GM21515 (cell line): ENCODE data around the gene EFS.
"Not testable (repeated sequence)": the region's sequence is repeated elsewhere in the genome, so short reads cannot be mapped to it uniquely, and the experiment has no call there.

Experiments
- ATAC-seq: cut with Tn5 transposase; IDR thresholded peaks from one replicate; pipeline ENCODE4 v1.9.1; 2021; ENCODE audit not compliant: unreplicated experiment

Gene EFS

GRCh38 chr14:23365036-23365731 is at the start of gene EFS:
Gene EFS, minus strand, starts transcription at chr14:23365172. Its CDS starts 147 bp downstream, at chr14:23365025.
- ATAC-seq, result no peak

GRCh38 chr14:23414254-23414653 is 49.3 kb upstream of the EFS start:
- no peak for ATAC-seq

GRCh38 chr14:23413681-23414080 is 48.7 kb upstream of the EFS start:
- no peak for ATAC-seq

GRCh38 chr14:23411563-23412525 is 46.9 kb upstream of the EFS start:
- ATAC-seq, result no peak

GRCh38 chr14:23409966-23410635 is 45.1 kb upstream of the EFS start:
- ATAC-seq, result no peak

- ATAC-seq, result no peak
Measured at GRCh38 chr14:23409475-23409874, 44.5 kb upstream of the EFS start.

- ATAC-seq, result no peak
Measured at GRCh38 chr14:23408307-23408630, 43.3 kb upstream of the EFS start.

- no peak for ATAC-seq
Measured at GRCh38 chr14:23407516-23408306, 42.7 kb upstream of the EFS start, which contains the start of gene MYH6. Gene MYH6, minus strand, starts transcription at chr14:23408273. Its CDS starts 1,050 bp downstream, at chr14:23407223.

- ATAC-seq, result no peak
Measured at GRCh38 chr14:23406725-23407355, 41.9 kb upstream of the EFS start.

GRCh38 chr14:23406244-23406643 is 41.3 kb upstream of the EFS start:
- no peak for ATAC-seq

GRCh38 chr14:23405516-23406025 is 40.6 kb upstream of the EFS start:
- no peak for ATAC-seq

- no peak for ATAC-seq
Measured at GRCh38 chr14:23405096-23405495, 40.1 kb upstream of the EFS start.

GRCh38 chr14:23404331-23404900 is 39.4 kb upstream of the EFS start:
- ATAC-seq, result no peak

GRCh38 chr14:23403908-23404307 is 38.9 kb upstream of the EFS start:
- ATAC-seq, result no peak

GRCh38 chr14:23403139-23403438 is 38.1 kb upstream of the EFS start:
- ATAC-seq, result no peak

- ATAC-seq, result no peak
Measured at GRCh38 chr14:23402296-23403138, 37.5 kb upstream of the EFS start.

GRCh38 chr14:23401291-23401690 is 36.3 kb upstream of the EFS start:
- ATAC-seq, result no peak

GRCh38 chr14:23400496-23401149 is 35.7 kb upstream of the EFS start:
- not testable (repeated sequence) for ATAC-seq

GRCh38 chr14:23399591-23399990 is 34.6 kb upstream of the EFS start:
- no peak for ATAC-seq
